ENCODE measurements around the gene CRISP2. TPM values are rescaled to one million over a fixed set of nuclear protein-coding genes. Genes with fewer than 3 reads are reported as not detected.
A peak's percentile ranks its signal among the peaks of the same experiment; 100 is the strongest.
"Not testable (repeated sequence)": the region's sequence is repeated elsewhere in the genome, so short reads cannot be mapped to it uniquely, and the experiment has no call there.

The CRISP2 gene
- total and polyA plus RNA-seq, 2 donors, result not detected

DNA sequence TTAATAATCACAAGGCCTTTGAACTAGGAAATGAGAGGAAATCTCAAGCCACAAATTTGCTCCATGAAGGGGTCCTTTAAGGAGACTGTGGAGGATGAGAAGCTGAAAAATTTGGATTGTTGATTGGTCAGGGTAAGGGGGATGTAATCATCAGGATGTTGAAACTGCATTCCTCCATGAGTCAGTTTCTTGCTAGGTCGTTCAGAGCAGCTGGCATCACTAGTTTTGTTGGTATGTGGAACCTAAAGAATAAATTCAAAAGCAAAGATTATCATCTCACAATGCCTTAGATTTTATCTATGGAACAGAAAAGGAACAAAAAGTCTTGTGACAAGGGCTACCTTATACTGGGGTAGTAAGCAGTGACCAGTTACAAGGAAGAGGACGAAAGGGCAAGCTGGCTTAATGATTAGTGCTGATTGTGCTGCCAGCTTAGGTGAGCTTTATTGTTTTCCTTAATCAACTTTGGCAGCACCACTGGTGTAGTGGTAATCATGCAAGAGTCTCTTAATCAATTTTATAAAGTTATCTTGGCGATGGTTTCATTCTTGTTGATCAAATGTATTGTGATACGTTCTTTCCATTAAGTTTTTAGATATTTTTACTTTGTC, 36.6 kb downstream of the CRISP2 start:
- Histone ChIP-seq H3K4me1 (ENCODE audit: insufficient read depth) (no peaks in the 10 kb centered on the region), H3K36me3 (ENCODE audit: insufficient read depth) (no peaks in the 10 kb centered on the region), H3K4me3 (ENCODE audit: low read depth, low read length) (no peak overlapping the region), H3K27ac (ENCODE audit: low read depth) (no peak overlapping the region)
- no peak for DNase-seq (ENCODE audit: extremely low spot score)
- 63% methylated on average over 4 of the region's 4 CpGs for WGBS

DNA sequence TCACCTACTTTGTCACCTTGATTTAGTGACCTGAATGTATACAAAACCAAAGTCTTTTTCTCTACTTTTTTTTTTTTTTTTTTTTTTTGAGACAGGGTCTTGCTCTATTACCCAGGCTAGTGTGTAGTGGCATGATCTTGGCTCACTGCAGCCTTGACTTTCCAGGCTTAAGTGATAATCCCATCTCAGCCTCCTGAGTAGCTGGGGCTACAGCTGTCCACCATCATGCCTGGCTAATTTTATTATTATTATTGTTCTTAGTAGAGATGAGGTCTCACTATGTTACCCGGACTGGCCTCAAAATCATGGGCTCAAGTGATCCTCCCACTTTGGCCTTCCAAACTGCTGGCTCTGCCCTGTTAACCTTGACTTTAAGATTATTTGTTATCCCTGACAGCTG, 37.5 kb downstream of the CRISP2 start:
- Histone ChIP-seq H3K27ac (ENCODE audit: low read depth) (no peak overlapping the region), H3K36me3 (ENCODE audit: insufficient read depth) (no peaks in the 10 kb centered on the region), H3K4me3 (ENCODE audit: low read depth, low read length) (no peak overlapping the region), H3K4me1 (ENCODE audit: insufficient read depth) (no peaks in the 10 kb centered on the region)
- DNase-seq (ENCODE audit: extremely low spot score), result no peak
- WGBS, result 76% methylated on average over 1 of the region's 1 CpG

DNA sequence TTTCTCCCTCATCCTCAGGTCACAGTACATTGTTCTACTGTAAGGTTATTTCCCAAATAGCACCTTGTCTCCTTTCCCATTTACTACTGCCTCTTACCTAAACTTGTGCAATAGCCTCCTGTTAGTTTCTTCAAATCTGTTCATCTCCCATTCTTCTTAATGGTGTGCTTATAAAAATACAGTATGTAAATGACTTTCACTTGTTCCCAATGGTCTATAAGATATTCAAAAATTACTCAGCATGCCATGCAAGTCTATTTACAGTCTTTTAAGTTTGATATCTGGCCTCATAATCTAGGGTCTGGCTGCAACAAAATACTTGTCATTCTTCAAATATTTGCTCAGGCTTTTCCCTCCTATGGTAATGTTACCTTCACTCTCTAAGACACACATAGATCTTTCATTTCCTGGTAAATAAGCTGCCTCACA, 45.2 kb downstream of the CRISP2 start:
- DNase-seq (ENCODE audit: extremely low spot score), result peak; percentile 31
- Histone ChIP-seq H3K36me3 (ENCODE audit: insufficient read depth) (no peaks in the 10 kb centered on the region), H3K27ac (ENCODE audit: low read depth) (no peak overlapping the region), H3K4me1 (ENCODE audit: insufficient read depth) (no peaks in the 10 kb centered on the region), H3K4me3 (ENCODE audit: low read depth, low read length) (no peak overlapping the region)

DNA sequence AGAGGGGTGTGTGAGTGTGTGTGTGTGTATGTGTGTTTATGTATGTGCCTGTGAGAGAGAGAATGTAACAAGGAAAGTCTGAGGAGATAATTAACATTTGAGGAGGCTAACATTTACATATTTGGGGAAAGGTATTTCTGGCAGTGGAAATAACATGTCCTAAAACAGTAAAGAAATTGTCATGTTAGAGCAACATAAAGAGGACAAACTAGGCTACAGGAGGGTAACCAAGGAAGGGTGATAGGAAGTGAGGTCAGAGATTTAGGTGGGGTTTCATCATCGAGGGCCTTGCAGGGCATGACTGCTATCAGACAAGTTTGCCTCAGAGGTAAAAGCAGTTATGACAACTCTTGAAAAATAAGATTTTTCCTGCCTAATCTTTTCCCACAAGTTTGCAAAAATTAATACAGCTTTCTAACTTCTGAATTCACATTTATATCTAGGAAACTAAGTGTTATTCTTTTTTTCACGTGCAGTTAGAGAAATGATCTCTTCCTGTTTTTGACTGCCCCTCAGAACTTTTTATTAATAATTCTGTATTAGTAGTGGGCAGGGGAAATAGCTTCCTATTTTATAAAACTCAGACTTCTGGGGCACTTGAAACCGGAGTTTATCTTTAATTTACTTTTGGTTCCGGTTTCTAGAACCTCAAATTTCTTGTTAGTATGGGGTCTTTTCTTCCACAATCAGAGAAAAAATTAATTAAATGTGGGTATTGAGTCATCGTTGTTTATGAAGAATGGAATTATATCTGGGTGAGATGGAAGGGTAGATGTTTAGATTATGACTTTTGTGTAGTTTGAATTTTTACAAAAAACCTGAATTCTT, 46.2 kb downstream of the CRISP2 start:
- 54% methylated on average over 5 of the region's 5 CpGs for WGBS
- Histone ChIP-seq H3K4me1 (ENCODE audit: insufficient read depth) (no peaks in the 10 kb centered on the region), H3K27ac (ENCODE audit: low read depth) (no peak overlapping the region), H3K36me3 (ENCODE audit: insufficient read depth) (no peaks in the 10 kb centered on the region), H3K4me3 (ENCODE audit: low read depth, low read length) (no peak overlapping the region)
- DNase-seq (ENCODE audit: extremely low spot score), result no peak

DNA sequence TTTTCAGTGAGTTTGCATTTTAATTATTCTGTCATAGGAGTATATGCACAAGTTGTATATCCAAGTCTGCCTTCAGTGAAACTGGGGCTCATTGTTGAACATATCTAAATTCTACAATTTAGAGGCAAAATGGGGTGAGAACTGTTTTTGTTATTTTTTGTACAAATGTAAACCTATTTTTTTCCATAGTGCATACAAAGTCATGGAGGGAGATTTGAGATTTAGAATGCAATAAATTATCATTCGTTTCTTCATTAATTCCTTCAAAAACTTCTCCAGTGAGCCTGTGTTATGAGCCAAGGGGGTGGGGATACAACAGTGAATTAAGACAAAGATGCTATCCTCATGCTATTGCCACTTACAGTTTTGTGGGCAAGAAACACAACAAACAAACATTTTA, 46.9 kb downstream of the CRISP2 start:
- WGBS, result 62% methylated on average over 1 of the region's 1 CpG

DNA sequence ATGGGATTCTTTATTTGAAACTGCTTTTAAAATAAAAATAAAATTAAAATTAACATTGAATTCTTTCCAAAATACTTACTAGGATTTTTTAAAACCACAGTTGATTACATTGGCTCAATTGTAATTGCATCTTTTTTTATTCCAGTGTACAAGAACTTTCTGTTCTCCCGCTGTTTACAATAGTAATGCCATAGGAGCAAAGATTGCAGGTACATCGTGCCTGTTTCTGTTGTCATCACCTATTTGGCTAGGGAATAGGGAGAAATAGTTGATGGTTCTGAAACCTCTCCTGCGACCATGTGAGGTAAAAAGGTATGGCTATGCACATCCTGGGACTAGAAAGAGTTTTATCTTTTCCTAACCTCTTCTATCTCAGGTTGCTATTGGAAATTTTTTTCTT, 48.5 kb downstream of the CRISP2 start:
- Histone ChIP-seq H3K4me1 (ENCODE audit: insufficient read depth) (no peaks in the 10 kb centered on the region), H3K36me3 (ENCODE audit: insufficient read depth) (no peaks in the 10 kb centered on the region), H3K27ac (ENCODE audit: low read depth) (no peak overlapping the region), H3K4me3 (ENCODE audit: low read depth, low read length) (no peak overlapping the region)
- DNase-seq (ENCODE audit: extremely low spot score), result no peak
- WGBS, result 74% methylated on average over 3 of the region's 3 CpGs

More for the DNA sequence above, 46.9 kb downstream of the CRISP2 start:
- Histone ChIP-seq H3K27ac (ENCODE audit: low read depth) (no peak overlapping the region), H3K4me3 (ENCODE audit: low read depth, low read length) (no peak overlapping the region), H3K36me3 (ENCODE audit: insufficient read depth) (no peaks in the 10 kb centered on the region), H3K4me1 (ENCODE audit: insufficient read depth) (no peaks in the 10 kb centered on the region)
- DNase-seq (ENCODE audit: extremely low spot score), result no peak

DNA sequence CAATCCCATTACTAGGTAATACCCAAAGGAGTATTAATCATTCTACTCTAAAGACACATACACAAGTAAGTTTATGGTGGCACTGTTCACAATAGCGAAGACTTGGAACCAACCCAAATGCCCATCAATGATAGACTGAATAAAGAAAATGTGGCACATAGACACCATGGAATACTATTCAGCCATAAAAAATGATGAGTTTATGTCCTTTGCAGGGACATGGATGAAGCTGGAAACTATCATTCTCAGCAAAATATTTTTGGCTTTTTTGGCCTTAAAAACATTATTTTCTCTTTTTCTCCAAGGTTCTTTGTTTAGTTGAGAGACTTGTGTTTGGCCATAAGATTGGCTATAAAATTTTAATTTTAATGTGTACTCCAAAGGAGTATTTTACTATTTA, 49.3 kb downstream of the CRISP2 start:
- not testable (repeated sequence) for H3K4me1 ChIP-seq (ENCODE audit: insufficient read depth); H3K27ac ChIP-seq (ENCODE audit: low read depth); DNase-seq (ENCODE audit: extremely low spot score); H3K36me3 ChIP-seq (ENCODE audit: insufficient read depth); H3K4me3 ChIP-seq (ENCODE audit: low read depth, low read length)
- 87% methylated on average over 1 of the region's 1 CpG for WGBS

DNA sequence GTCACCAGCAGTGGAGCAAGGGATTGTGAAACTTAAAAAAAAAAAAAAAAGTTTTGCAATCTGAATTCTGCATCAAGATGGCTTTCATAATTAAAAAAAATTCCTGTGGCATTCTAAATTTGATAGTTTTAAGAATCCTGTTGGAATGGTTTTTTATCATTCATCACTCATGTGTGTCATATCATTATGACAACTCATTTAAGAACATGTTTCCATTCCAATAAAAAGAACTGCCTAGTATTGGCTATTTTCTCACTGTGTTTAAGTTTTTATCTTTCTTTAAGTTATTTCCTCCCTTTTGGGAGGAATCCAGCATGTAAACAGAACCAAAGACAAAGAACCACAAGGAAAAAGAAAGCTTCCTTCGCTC, 50.5 kb downstream of the CRISP2 start:
- no peak for DNase-seq (ENCODE audit: extremely low spot score)
- H3K27ac ChIP-seq (ENCODE audit: low read depth), result no peak overlapping the region
- no peaks in the 10 kb centered on the region for H3K4me1 ChIP-seq (ENCODE audit: insufficient read depth)
- WGBS, result 18% methylated on average over 1 of the region's 1 CpG
- H3K36me3 ChIP-seq (ENCODE audit: insufficient read depth), result no peaks in the 10 kb centered on the region
- no peak overlapping the region for H3K4me3 ChIP-seq (ENCODE audit: low read depth, low read length)

DNA sequence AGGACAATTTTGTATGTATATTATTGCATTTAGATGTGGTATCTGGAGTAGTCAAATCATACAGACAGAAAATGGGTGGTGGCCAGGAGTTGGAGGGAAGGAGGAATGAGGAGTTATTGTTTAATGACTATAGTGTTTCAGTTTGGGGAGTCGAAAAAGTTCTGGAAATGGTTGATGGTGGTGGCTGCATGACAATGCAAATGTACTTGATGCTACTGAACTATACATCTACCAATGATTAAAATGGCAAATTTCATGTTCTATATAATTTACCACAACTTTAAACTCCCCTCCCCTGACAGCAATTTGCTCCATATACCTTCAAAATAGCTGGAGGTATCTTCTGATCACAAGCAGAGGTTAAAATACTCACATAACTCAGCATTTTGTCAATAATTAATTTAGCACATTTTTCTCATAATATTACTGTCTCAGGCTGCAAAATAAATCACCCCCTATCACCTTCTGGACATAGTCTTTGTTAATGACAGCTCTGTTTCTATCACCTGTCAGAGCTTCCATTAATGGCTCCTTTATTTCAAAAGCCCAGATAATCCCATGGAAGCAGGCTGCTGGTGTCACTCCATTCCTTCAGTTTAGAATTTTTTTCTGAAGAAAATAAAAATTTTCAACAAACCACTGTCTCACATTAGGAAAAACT, 51.0 kb downstream of the CRISP2 start:
- no peak for DNase-seq (ENCODE audit: extremely low spot score)
- no peak overlapping the region for H3K4me3 ChIP-seq (ENCODE audit: low read depth, low read length)
- H3K27ac ChIP-seq (ENCODE audit: low read depth), result no peak overlapping the region
- 78% methylated on average over 1 of the region's 1 CpG for WGBS
- H3K36me3 ChIP-seq (ENCODE audit: insufficient read depth), result no peaks in the 10 kb centered on the region
- no peaks in the 10 kb centered on the region for H3K4me1 ChIP-seq (ENCODE audit: insufficient read depth)

DNA sequence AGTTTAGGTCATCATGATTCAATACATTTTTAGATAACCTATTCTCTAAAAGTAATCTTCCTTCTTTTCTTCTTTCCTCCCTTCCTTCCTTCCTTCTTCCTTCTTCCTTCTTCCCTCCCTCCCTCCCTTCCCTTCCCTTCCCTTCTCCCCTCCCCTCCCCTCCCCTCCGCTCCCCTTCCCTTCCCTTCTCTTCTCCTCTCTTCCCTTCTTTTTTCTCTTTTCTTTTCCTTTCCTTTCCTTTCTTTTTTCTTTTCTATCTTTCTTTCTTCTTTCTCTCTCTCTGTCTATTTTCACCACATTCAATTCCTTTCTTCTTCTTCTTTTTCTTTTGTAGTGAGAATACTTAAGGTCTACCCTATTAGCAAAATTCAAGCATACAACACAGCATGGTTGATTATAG, 59.4 kb downstream of the CRISP2 start:
- Histone ChIP-seq H3K4me3 (ENCODE audit: low read depth, low read length) (no peak overlapping the region), H3K27ac (ENCODE audit: low read depth) (no peak overlapping the region), H3K36me3 (ENCODE audit: insufficient read depth) (no peaks in the 10 kb centered on the region), H3K4me1 (ENCODE audit: insufficient read depth) (no peaks in the 10 kb centered on the region)
- 96% methylated on average over 1 of the region's 1 CpG for WGBS
- DNase-seq (ENCODE audit: extremely low spot score), result no peak

DNA sequence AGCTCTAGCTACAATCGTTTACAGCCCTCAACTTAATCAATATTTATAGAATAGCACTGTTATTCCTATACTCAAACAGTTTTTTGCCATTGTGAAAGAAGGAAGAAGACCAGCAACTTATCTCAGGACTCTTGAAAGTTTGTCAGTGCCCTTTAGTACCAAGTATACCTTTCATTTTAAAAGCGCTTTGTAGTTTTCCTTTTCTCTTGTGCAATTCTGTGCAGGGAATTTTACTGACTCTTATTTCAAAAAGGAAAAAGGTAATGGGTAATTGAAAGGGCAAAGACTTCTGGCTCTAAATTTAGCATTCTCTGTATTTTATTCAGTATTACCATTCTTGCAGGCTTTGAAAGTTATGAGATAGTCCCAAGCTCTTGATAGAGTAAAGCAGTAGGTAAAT, 59.9 kb downstream of the CRISP2 start:
- no peak for DNase-seq (ENCODE audit: extremely low spot score)
- H3K27ac ChIP-seq (ENCODE audit: low read depth), result no peak overlapping the region
- no peaks in the 10 kb centered on the region for H3K36me3 ChIP-seq (ENCODE audit: insufficient read depth)
- H3K4me3 ChIP-seq (ENCODE audit: low read depth, low read length), result no peak overlapping the region
- H3K4me1 ChIP-seq (ENCODE audit: insufficient read depth), result no peaks in the 10 kb centered on the region
- WGBS, result 68% methylated on average over 2 of the region's 2 CpGs

DNA sequence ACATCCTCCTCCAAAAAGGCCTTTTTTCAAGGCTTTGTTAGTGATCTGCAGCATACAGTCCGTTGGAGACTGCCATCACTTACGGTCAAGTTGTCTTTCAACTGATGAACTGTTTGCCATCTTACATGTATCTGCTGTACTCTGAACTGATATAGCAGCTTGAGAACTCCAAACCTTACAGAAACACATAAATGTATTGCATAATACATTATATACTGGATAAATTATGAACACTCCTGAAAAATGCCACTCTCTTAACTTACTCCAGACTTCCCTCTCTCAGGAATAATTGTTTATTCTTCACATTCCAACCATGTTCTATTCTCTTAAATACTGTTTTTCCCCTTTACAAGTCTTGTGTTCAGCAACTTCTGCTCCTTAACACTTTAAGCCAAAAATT, 62.1 kb downstream of the CRISP2 start:
- WGBS, result 72% methylated on average over 2 of the region's 2 CpGs
- H3K27ac ChIP-seq (ENCODE audit: low read depth), result no peak overlapping the region
- H3K4me3 ChIP-seq (ENCODE audit: low read depth, low read length), result no peak overlapping the region

DNA sequence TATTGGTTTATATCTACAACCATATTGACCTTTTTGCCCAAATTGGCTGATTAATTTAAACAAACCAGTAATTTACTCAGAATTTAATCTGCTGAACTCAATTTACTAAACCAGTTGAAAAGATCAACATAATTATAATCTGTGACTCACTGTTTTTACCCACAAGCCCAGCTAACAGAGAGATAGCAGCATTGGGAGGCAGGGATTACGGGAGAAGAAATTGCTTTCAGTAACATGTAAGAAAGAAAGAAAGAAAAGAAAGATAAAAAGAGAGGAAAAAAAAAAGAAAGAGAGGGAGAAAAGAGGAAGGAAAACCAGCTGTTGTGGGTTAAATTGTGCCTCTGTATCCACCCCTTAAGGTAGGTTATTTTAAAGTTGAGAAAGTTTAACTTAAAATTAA, 63.4 kb downstream of the CRISP2 start:
- Histone ChIP-seq H3K4me1 (ENCODE audit: insufficient read depth) (no peaks in the 10 kb centered on the region), H3K27ac (ENCODE audit: low read depth) (no peak overlapping the region), H3K4me3 (ENCODE audit: low read depth, low read length) (no peak overlapping the region), H3K36me3 (ENCODE audit: insufficient read depth) (no peaks in the 10 kb centered on the region)
- DNase-seq (ENCODE audit: extremely low spot score), result no peak
- 59% methylated on average over 1 of the region's 1 CpG for WGBS

More for the DNA sequence above, 62.1 kb downstream of the CRISP2 start:
- DNase-seq (ENCODE audit: extremely low spot score), result no peak
- Histone ChIP-seq H3K36me3 (ENCODE audit: insufficient read depth) (no peaks in the 10 kb centered on the region), H3K4me1 (ENCODE audit: insufficient read depth) (no peaks in the 10 kb centered on the region)

DNA sequence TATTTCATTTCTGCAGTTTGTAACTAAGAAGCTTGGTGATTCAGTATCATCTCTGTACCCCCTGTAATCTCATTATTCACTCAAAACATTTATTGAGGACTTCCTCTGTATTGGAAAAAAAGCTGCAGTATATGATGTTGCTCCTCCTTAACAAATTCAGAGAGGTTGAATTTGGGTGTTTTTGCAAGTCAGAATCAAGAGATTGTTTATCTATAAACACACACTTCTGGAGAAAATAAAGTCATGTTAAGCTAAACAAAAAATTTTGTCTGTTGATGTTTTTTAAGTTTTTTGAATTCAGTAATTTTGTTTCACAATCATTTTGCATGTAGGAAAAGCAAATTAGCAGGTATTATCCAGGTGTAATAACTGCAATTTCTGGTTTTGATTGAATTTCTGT, 65.3 kb downstream of the CRISP2 start:
- H3K4me1 ChIP-seq (ENCODE audit: insufficient read depth), result no peaks in the 10 kb centered on the region
- no peak overlapping the region for H3K27ac ChIP-seq (ENCODE audit: low read depth)
- no peak overlapping the region for H3K4me3 ChIP-seq (ENCODE audit: low read depth, low read length)
- DNase-seq (ENCODE audit: extremely low spot score), result no peak
- no peaks in the 10 kb centered on the region for H3K36me3 ChIP-seq (ENCODE audit: insufficient read depth)

All from urinary bladder (tissue), 4 donors.